ENCODE results near the gene CAMTA1.
"Not testable (repeated sequence)": the region's sequence is repeated elsewhere in the genome, so short reads cannot be mapped to it uniquely, and the experiment has no call there.

CAMTA1 gene

GRCh38 chr1:7691576-7691975 is 906.3 kb downstream of the CAMTA1 start:
- no peak for DNase-seq (ENCODE audit: low read depth)
- H3K4me3 ChIP-seq (ENCODE audit: low read length), result no peak overlapping the region
- TF ChIP-seq CTCF (conservative IDR thresholded peaks at IDR 0.05; ENCODE audit: low read depth, low read length), result no peak

GRCh38 chr1:7692005-7692404 is 906.8 kb downstream of the CAMTA1 start:
- TF ChIP-seq CTCF (conservative IDR thresholded peaks at IDR 0.05; ENCODE audit: low read depth, low read length), result no peak
- no peak overlapping the region for H3K4me3 ChIP-seq (ENCODE audit: low read length)
- DNase-seq (ENCODE audit: low read depth), result no peak

GRCh38 chr1:7693037-7693436 is 907.8 kb downstream of the CAMTA1 start:
- DNase-seq (ENCODE audit: low read depth), result not testable (repeated sequence)

GRCh38 chr1:7693662-7694061 is 908.4 kb downstream of the CAMTA1 start:
- no peak for DNase-seq (ENCODE audit: low read depth)
- no peak overlapping the region for H3K4me3 ChIP-seq (ENCODE audit: low read length)
- no peak for TF ChIP-seq CTCF (conservative IDR thresholded peaks at IDR 0.05; ENCODE audit: low read depth, low read length)

More at GRCh38 chr1:7693037-7693436, 907.8 kb downstream of the CAMTA1 start:
- not testable (repeated sequence) for H3K4me3 ChIP-seq (ENCODE audit: low read length)

- DNase-seq (ENCODE audit: low read depth), result no peak
- no peak overlapping the region for H3K4me3 ChIP-seq (ENCODE audit: low read length)
- no peak for TF ChIP-seq CTCF (conservative IDR thresholded peaks at IDR 0.05; ENCODE audit: low read depth, low read length)
Measured at GRCh38 chr1:7694600-7695496, 909.6 kb downstream of the CAMTA1 start.

- TF ChIP-seq CTCF (conservative IDR thresholded peaks at IDR 0.05; ENCODE audit: low read depth, low read length), result no peak
- no peak overlapping the region for H3K4me3 ChIP-seq (ENCODE audit: low read length)
- no peak for DNase-seq (ENCODE audit: low read depth)
Measured at GRCh38 chr1:7695497-7696117, 910.4 kb downstream of the CAMTA1 start.

GRCh38 chr1:7698641-7699040 is 913.4 kb downstream of the CAMTA1 start:
- no peak overlapping the region for H3K4me3 ChIP-seq (ENCODE audit: low read length)
- DNase-seq (ENCODE audit: low read depth), result no peak
- TF ChIP-seq CTCF (conservative IDR thresholded peaks at IDR 0.05; ENCODE audit: low read depth, low read length), result no peak

Measured in retinal pigment epithelial cell (primary cell).